Endodermal cell (in vitro differentiated cells): Measurements from ENCODE around the gene SDK2. TPM values are rescaled to one million over a fixed set of nuclear protein-coding genes. Genes with fewer than 3 reads are reported as not detected.
A peak's percentile ranks its signal among the peaks of the same experiment; 100 is the strongest.

ENCODE experiments used
- DNase-seq: peaks from one replicate; pipeline ENCODE4 v3.0.0-alpha.2; 2017
- H3K27ac ChIP-seq: 2 replicates; pipeline ENCODE4 v1.5.1; 2013; ENCODE audit warnings: mild to moderate bottlenecking, low read depth, low read length, moderate library complexity
- H3K27me3 ChIP-seq: 2 replicates; pipeline ENCODE4 v1.6.1; 2013; ENCODE audit warnings: mild to moderate bottlenecking, low read length, moderate library complexity; ENCODE audit not compliant: insufficient read depth, control insufficient read depth, poor library complexity, severe bottlenecking
- H3K36me3 ChIP-seq: 2 replicates; pipeline ENCODE4 v1.7.0; 2013; ENCODE audit warnings: mild to moderate bottlenecking, low read length, moderate library complexity; ENCODE audit not compliant: control insufficient read depth, insufficient read depth
- H3K4me1 ChIP-seq: one replicate; pipeline ENCODE4 v1.7.0; 2013; ENCODE audit warnings: low read length; ENCODE audit not compliant: control insufficient read depth, insufficient read depth
- H3K4me3 ChIP-seq: 2 replicates; pipeline ENCODE4 v1.5.1; 2013; ENCODE audit warnings: mild to moderate bottlenecking, low read length, moderate library complexity
- H3K9ac ChIP-seq: 2 replicates; pipeline ENCODE4 v1.6.1; 2013; ENCODE audit warnings: mild to moderate bottlenecking, low read length, moderate library complexity; ENCODE audit not compliant: poor library complexity, severe bottlenecking; ENCODE audit errors: extremely low read depth
- H3K9me3 ChIP-seq: 2 replicates; pipeline ENCODE4 v1.6.1; 2013; ENCODE audit warnings: mild to moderate bottlenecking, low read length, moderate library complexity; ENCODE audit not compliant: control insufficient read depth
- H3K27ac Mint-ChIP-seq: 2 replicates; pipeline ENCODE4 v1.8.0; 2020; ENCODE audit warnings: mixed read lengths
- H3K27me3 Mint-ChIP-seq: 2 replicates; pipeline ENCODE4 v1.8.0; 2021; ENCODE audit warnings: mild to moderate bottlenecking, mixed read lengths; ENCODE audit not compliant: insufficient read depth
- H3K36me3 Mint-ChIP-seq: 2 replicates; pipeline ENCODE4 v1.8.0; 2020; ENCODE audit warnings: low read depth, mixed read lengths
- H3K4me1 Mint-ChIP-seq: 2 replicates; pipeline ENCODE4 v1.8.0; 2020; ENCODE audit warnings: mixed read lengths
- H3K4me3 Mint-ChIP-seq: 2 replicates; pipeline ENCODE4 v1.8.0; 2020; ENCODE audit warnings: mild to moderate bottlenecking, moderate library complexity, mixed read lengths
- H3K9me3 Mint-ChIP-seq: 2 replicates; pipeline ENCODE4 v1.8.0; 2020; ENCODE audit warnings: mild to moderate bottlenecking, mixed read lengths
- WGBS, 2 experiments: methylation state at CpG; one replicate each; pipeline versions ENCODE4 v1.1.5 to v1.1.7; 2013; ENCODE audit warnings: missing lambda C conversion rate in 2 of 2, mixed read lengths in 1 of 2; ENCODE audit not compliant: insufficient coverage in 1 of 2, insufficient read length in 1 of 2; 5-methylcytosine and 5-hydroxymethylcytosine counted together
- total RNA-seq, 2 donors: library from RNA; stranded (reverse); fragmentation: NEBNext Ultra II Directional in 1 of 2; extraction: Animal tissue kit (Norgen Biotek cat#: 25700) in 1 of 2; gene quantifications; 2 replicates in 1 of 2; 3 replicates in 1 of 2; pipeline ENCODE4 v1.2.1, GENCODE V29; 2021
- TF ChIP-seq, protein P1 (sequence below): fragments of 200-600 bp; sonication (generic); conservative IDR thresholded peaks from 2 replicates; pipeline ENCODE4 v1.5.0; 2021; ENCODE audit warnings: antibody characterized with exemption, mild to moderate bottlenecking

Gene SDK2
- total RNA-seq, 2 donors from 2014 or later: 5.9 to 7.0 TPM

DNA sequence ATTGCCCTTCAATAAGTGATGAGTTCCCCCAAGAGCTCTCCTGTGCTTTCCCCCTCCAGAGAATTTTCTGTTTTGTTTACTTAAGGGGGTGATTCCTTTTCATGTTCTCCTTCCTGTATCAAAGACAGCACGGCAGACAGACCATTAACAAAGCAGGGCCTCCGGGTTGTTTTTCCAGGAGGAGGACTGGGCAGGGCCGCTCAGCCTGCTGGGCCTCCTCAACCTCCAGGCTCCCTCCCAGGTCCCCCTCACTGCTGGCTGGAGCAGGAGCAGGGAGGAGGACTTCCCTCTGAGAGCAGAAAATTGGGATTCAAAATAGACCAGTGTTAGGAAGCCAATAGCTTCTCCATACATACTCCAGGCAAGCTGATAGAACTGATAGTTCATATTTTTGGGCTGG is 20.4 kb downstream of the SDK2 start:
- H3K9me3 Mint-ChIP-seq: peaks cover 10% of the 10 kb centered on the region
- WGBS, 2 experiments: 73% methylated on average over 3 of the region's 3 CpGs; no CpG with 5 or more reads in 1 of the 2 experiments
- H3K4me1 Mint-ChIP-seq: peaks cover 15% of the 10 kb centered on the region
- Histone ChIP-seq H3K9me3 (peaks cover 11% of the 10 kb centered on the region), H3K9ac (no peak overlapping the region), H3K4me3 (no peak overlapping the region), H3K27ac (peak overlapping the region; percentile 60), H3K27me3 (no peaks in the 10 kb centered on the region), H3K4me1 (no peaks in the 10 kb centered on the region), H3K36me3 (no peaks in the 10 kb centered on the region)
- TF ChIP-seq, protein P1, sequence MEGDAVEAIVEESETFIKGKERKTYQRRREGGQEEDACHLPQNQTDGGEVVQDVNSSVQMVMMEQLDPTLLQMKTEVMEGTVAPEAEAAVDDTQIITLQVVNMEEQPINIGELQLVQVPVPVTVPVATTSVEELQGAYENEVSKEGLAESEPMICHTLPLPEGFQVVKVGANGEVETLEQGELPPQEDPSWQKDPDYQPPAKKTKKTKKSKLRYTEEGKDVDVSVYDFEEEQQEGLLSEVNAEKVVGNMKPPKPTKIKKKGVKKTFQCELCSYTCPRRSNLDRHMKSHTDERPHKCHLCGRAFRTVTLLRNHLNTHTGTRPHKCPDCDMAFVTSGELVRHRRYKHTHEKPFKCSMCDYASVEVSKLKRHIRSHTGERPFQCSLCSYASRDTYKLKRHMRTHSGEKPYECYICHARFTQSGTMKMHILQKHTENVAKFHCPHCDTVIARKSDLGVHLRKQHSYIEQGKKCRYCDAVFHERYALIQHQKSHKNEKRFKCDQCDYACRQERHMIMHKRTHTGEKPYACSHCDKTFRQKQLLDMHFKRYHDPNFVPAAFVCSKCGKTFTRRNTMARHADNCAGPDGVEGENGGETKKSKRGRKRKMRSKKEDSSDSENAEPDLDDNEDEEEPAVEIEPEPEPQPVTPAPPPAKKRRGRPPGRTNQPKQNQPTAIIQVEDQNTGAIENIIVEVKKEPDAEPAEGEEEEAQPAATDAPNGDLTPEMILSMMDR: no peak
- no peak for DNase-seq
- no peak overlapping the region for H3K4me3 Mint-ChIP-seq
- H3K27ac Mint-ChIP-seq: no peak overlapping the region
- H3K27me3 Mint-ChIP-seq: peaks cover 4% of the 10 kb centered on the region
- H3K36me3 Mint-ChIP-seq: peaks cover 5% of the 10 kb centered on the region

DNA sequence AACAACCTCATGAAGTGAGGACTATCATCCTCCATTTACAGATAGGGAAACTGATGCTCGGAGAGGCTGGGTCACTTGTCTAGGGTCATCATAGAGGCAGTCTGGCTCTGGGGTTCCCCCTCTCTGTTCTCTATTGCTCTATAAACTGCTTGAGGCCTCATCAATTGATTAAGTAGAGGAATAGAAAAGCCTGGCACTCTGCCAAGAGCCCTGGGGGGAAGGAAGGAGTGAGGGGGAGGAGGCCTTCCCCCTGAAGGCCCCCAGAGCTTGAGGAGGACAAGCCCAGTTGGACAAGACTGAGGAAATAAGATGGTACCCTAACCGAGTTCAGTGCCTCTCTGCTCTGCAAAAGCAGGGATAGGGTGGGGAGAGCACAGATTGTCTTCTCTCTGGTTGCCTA is 21.0 kb downstream of the SDK2 start:
- peaks cover 5% of the 10 kb centered on the region for H3K36me3 Mint-ChIP-seq

DNA sequence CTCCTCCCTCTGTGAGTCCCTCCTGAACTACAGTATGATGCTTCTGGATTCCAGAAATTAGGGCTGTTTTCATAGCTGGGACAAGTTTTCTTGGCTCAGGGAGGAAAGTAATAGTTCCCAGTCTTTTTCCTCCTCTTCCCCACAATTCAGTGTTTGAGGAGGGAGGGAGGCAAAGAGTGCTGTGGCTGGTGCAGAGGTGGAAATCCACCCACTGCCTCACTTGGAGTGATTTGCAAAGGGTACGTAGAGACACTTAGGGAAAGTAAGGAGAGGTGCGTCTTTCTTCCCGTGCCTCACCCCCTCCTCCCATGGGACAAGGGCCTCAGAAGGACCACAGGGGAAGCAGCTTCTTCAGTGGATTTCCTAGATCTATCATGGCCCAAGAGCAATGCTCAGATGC is 21.9 kb downstream of the SDK2 start:
- H3K9ac ChIP-seq: no peak overlapping the region
- H3K4me1 ChIP-seq: no peaks in the 10 kb centered on the region
- WGBS, 2 experiments: 93 to 94% methylated on average over 3 of the region's 3 CpGs
- Mint-ChIP-seq H3K9me3 (peaks cover 16% of the 10 kb centered on the region), H3K27me3 (peaks cover 4% of the 10 kb centered on the region), H3K4me1 (peaks cover 20% of the 10 kb centered on the region), H3K4me3 (no peak overlapping the region), H3K27ac (no peak overlapping the region), H3K36me3 (peaks cover 5% of the 10 kb centered on the region)
- H3K27ac ChIP-seq: no peak overlapping the region
- H3K27me3 ChIP-seq: no peaks in the 10 kb centered on the region
- peaks cover 11% of the 10 kb centered on the region for H3K9me3 ChIP-seq
- H3K4me3 ChIP-seq: no peak overlapping the region
- H3K36me3 ChIP-seq: no peaks in the 10 kb centered on the region
- TF ChIP-seq, protein P1: no peak
- no peak for DNase-seq

More for the DNA sequence above, 21.0 kb downstream of the SDK2 start:
- Mint-ChIP-seq H3K27ac (no peak overlapping the region), H3K9me3 (peaks cover 15% of the 10 kb centered on the region), H3K4me3 (no peak overlapping the region), H3K27me3 (peaks cover 4% of the 10 kb centered on the region), H3K4me1 (peaks cover 15% of the 10 kb centered on the region)
- TF ChIP-seq, protein P1: no peak
- H3K9ac ChIP-seq: no peak overlapping the region
- H3K4me1 ChIP-seq: no peaks in the 10 kb centered on the region
- peak overlapping the region; percentile 60 for H3K27ac ChIP-seq
- 75 to 100% methylated on average over 1 to 2 of the region's 2 CpGs for WGBS, 2 experiments
- no peaks in the 10 kb centered on the region for H3K27me3 ChIP-seq
- DNase-seq: no peak
- H3K9me3 ChIP-seq: peaks cover 11% of the 10 kb centered on the region
- H3K4me3 ChIP-seq: no peak overlapping the region
- H3K36me3 ChIP-seq: no peaks in the 10 kb centered on the region
